ENCODE measurements around the gene HDGFL3. TPM values are rescaled to one million over a fixed set of nuclear protein-coding genes. Genes with fewer than 3 reads are reported as not detected.
A peak's percentile ranks its signal among the peaks of the same experiment; 100 is the strongest.
"Not testable (repeated sequence)": the region's sequence is repeated elsewhere in the genome, so short reads cannot be mapped to it uniquely, and the experiment has no call there.

The HDGFL3 gene
- total and polyA plus RNA-seq, 5 donors from 2014 or later, result 0.07 to 1.2 (median 0.26) TPM; not detected in 2

- H3K4me3 Mint-ChIP-seq; H3K9me3 ChIP-seq (ENCODE audit: control insufficient read depth in 2 of 2, low read length in 2 of 2); H3K36me3 ChIP-seq (ENCODE audit: control insufficient read depth, insufficient read depth, low read length); H3K36me3 Mint-ChIP-seq; DNase-seq; H3K27me3 ChIP-seq (ENCODE audit: control insufficient read depth, insufficient read depth, low read length); H3K4me1 ChIP-seq (ENCODE audit: control insufficient read depth, insufficient read depth, low read length, poor library complexity, severe bottlenecking); H3K27ac Mint-ChIP-seq; ATAC-seq (ENCODE audit: low read depth in 2 of 2); H3K27ac ChIP-seq (ENCODE audit: insufficient read depth, low read length, poor library complexity, severe bottlenecking); H3K9me3 Mint-ChIP-seq; H3K4me3 ChIP-seq (ENCODE audit: low read depth, low read length); H3K4me1 Mint-ChIP-seq: not testable (repeated sequence)
- peaks cover 31% of the 10 kb centered on the region for H3K27me3 Mint-ChIP-seq
Measured at GRCh38 chr15:83085864-83086552, 121.6 kb downstream of the HDGFL3 start.

- not testable (repeated sequence) for H3K9me3 Mint-ChIP-seq; ATAC-seq (ENCODE audit: low read depth in 2 of 2); H3K4me1 Mint-ChIP-seq
Measured at GRCh38 chr15:83085461-83085860, 122.2 kb downstream of the HDGFL3 start.

DNA sequence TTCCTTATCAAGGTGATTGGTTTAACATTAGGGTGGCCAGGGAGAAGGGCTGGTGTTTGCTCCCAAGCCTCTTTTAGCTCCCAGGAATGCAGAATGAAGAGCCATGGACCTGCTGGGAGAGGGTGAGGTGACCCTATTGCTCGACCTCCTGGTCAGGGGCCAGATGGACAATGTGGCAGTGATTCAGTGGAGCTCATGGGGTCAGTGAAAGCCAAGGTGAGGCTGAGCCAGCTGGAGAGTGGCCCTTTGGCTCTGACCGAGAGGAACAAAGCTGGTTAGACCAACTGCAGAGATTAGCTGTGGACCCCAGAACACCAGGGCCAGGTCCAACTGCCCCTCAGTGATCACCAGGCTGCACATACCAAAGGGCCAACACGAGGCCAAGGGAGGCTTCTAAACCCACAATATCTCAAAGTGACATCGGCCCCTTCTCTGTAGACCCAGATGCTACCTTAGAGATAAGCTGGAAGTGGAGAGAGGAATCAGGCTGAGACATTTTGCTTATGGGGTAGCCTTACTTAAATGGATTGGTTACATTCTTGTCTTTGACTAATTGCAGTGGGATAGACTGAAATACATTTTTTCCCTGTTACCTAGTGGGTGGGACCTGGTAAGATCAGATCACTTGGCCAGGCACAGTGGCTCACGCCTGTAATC is 124.8 kb downstream of the HDGFL3 start:
- H3K4me1 Mint-ChIP-seq, result no peaks in the 10 kb centered on the region
- no peaks in the 10 kb centered on the region for H3K9me3 ChIP-seq (ENCODE audit: control insufficient read depth in 2 of 2, low read length in 2 of 2)
- peaks cover 39% of the 10 kb centered on the region for H3K27me3 Mint-ChIP-seq
- no peaks in the 10 kb centered on the region for H3K36me3 Mint-ChIP-seq
- DNase-seq, result no peak
- H3K4me1 ChIP-seq (ENCODE audit: control insufficient read depth, insufficient read depth, low read length, poor library complexity, severe bottlenecking), result no peaks in the 10 kb centered on the region
- no peak overlapping the region for H3K27ac Mint-ChIP-seq
- ATAC-seq (ENCODE audit: low read depth in 2 of 2), result no peak
- H3K9me3 Mint-ChIP-seq, result peaks cover 0 to 3% (median 0%) of the 10 kb centered on the region in 7 donors
- no peak overlapping the region for H3K4me3 Mint-ChIP-seq
- no peak overlapping the region for H3K27ac ChIP-seq (ENCODE audit: insufficient read depth, low read length, poor library complexity, severe bottlenecking)
- H3K27me3 ChIP-seq (ENCODE audit: control insufficient read depth, insufficient read depth, low read length), result peaks cover 6% of the 10 kb centered on the region
- no peak overlapping the region for H3K4me3 ChIP-seq (ENCODE audit: low read depth, low read length)
- no peaks in the 10 kb centered on the region for H3K36me3 ChIP-seq (ENCODE audit: control insufficient read depth, insufficient read depth, low read length)

More at GRCh38 chr15:83085461-83085860, 122.2 kb downstream of the HDGFL3 start:
- H3K36me3 ChIP-seq (ENCODE audit: control insufficient read depth, insufficient read depth, low read length); H3K36me3 Mint-ChIP-seq; DNase-seq; H3K9me3 ChIP-seq (ENCODE audit: control insufficient read depth in 2 of 2, low read length in 2 of 2); H3K4me3 Mint-ChIP-seq; H3K4me1 ChIP-seq (ENCODE audit: control insufficient read depth, insufficient read depth, low read length, poor library complexity, severe bottlenecking); H3K27ac ChIP-seq (ENCODE audit: insufficient read depth, low read length, poor library complexity, severe bottlenecking); H3K27ac Mint-ChIP-seq; H3K27me3 ChIP-seq (ENCODE audit: control insufficient read depth, insufficient read depth, low read length); H3K4me3 ChIP-seq (ENCODE audit: low read depth, low read length): not testable (repeated sequence)
- H3K27me3 Mint-ChIP-seq, result peaks cover 30% of the 10 kb centered on the region

- no peaks in the 10 kb centered on the region for H3K4me1 ChIP-seq (ENCODE audit: control insufficient read depth, insufficient read depth, low read length, poor library complexity, severe bottlenecking)
- ATAC-seq (ENCODE audit: low read depth in 2 of 2) (no peak), DNase-seq (no peak)
- H3K4me1 Mint-ChIP-seq, result no peaks in the 10 kb centered on the region
- peaks cover 0 to 3% (median 0%) of the 10 kb centered on the region in 7 donors for H3K9me3 Mint-ChIP-seq
- peaks cover 41% of the 10 kb centered on the region for H3K27me3 Mint-ChIP-seq
- no peaks in the 10 kb centered on the region for H3K36me3 Mint-ChIP-seq
- H3K4me3 ChIP-seq (ENCODE audit: low read depth, low read length), result no peak overlapping the region
- no peak overlapping the region for H3K4me3 Mint-ChIP-seq
- no peak overlapping the region for H3K27ac Mint-ChIP-seq
- H3K27me3 ChIP-seq (ENCODE audit: control insufficient read depth, insufficient read depth, low read length), result peaks cover 13% of the 10 kb centered on the region
- no peak overlapping the region for H3K27ac ChIP-seq (ENCODE audit: insufficient read depth, low read length, poor library complexity, severe bottlenecking)
- no peaks in the 10 kb centered on the region for H3K9me3 ChIP-seq (ENCODE audit: control insufficient read depth in 2 of 2, low read length in 2 of 2)
- no peaks in the 10 kb centered on the region for H3K36me3 ChIP-seq (ENCODE audit: control insufficient read depth, insufficient read depth, low read length)
Measured at GRCh38 chr15:83081256-83082014, 126.2 kb downstream of the HDGFL3 start.

GRCh38 chr15:83078712-83079111 is 128.9 kb downstream of the HDGFL3 start:
- no peaks in the 10 kb centered on the region for H3K4me1 ChIP-seq (ENCODE audit: control insufficient read depth, insufficient read depth, low read length, poor library complexity, severe bottlenecking)
- H3K4me3 ChIP-seq (ENCODE audit: low read depth, low read length), result no peak overlapping the region
- ATAC-seq (ENCODE audit: low read depth in 2 of 2) (no peak), DNase-seq (no peak)
- Mint-ChIP-seq H3K4me3 (no peak overlapping the region), H3K9me3 (peaks cover 1 to 12% (median 7%) of the 10 kb centered on the region in 7 donors), H3K27ac (peak overlapping the region in 2 of 3 donors; percentile 34 to 49), H3K27me3 (peaks cover 50% of the 10 kb centered on the region), H3K4me1 (no peaks in the 10 kb centered on the region), H3K36me3 (no peaks in the 10 kb centered on the region)
- H3K36me3 ChIP-seq (ENCODE audit: control insufficient read depth, insufficient read depth, low read length), result no peaks in the 10 kb centered on the region
- no peak overlapping the region for H3K27ac ChIP-seq (ENCODE audit: insufficient read depth, low read length, poor library complexity, severe bottlenecking)
- peaks cover under 1 to 2% of the 10 kb centered on the region in 2 experiments for H3K9me3 ChIP-seq (ENCODE audit: control insufficient read depth in 2 of 2, low read length in 2 of 2)
- H3K27me3 ChIP-seq (ENCODE audit: control insufficient read depth, insufficient read depth, low read length), result peaks cover 14% of the 10 kb centered on the region

Other genes with a start within 250 kb of the HDGFL3 start
- gene RAMAC, start 221.6 kb downstream of the HDGFL3 start, total RNA-seq, result 23.9 TPM
- gene RAMAC, start 221.6 kb downstream of the HDGFL3 start, polyA plus RNA-seq, result 10 to 100 TPM; 39.3 to 48.1 (median 43.7) TPM
- gene C15orf40, start 196.2 kb downstream of the HDGFL3 start, total RNA-seq, result 20.0 TPM
- 10 to 100 TPM; 46.4 to 77.0 (median 57.3) TPM for gene C15orf40, start 196.2 kb downstream of the HDGFL3 start, polyA plus RNA-seq
- gene BTBD1, start 140.6 kb downstream of the HDGFL3 start, total RNA-seq, result 35.5 TPM
- gene BTBD1, start 140.6 kb downstream of the HDGFL3 start, polyA plus RNA-seq, result 10 to 100 TPM; 41.7 to 55.5 (median 47.0) TPM
- 0.42 TPM for gene TM6SF1, start 100.2 kb downstream of the HDGFL3 start, total RNA-seq
- gene TM6SF1, start 100.2 kb downstream of the HDGFL3 start, polyA plus RNA-seq, result under 1 TPM in 1 of 4 donors, not detected in 3; 0.16 TPM
- not detected for gene BNC1, start 76.8 kb upstream of the HDGFL3 start, total RNA-seq
- not detected for gene BNC1, start 76.8 kb upstream of the HDGFL3 start, polyA plus RNA-seq
- not detected for gene SH3GL3, start 239.5 kb upstream of the HDGFL3 start, total RNA-seq
- gene SH3GL3, start 239.5 kb upstream of the HDGFL3 start, polyA plus RNA-seq, result not detected

All from CD4-positive, CD25-positive, alpha-beta regulatory T cell (primary cell).